ENCODE results near the gene DOCK4.

DNA sequence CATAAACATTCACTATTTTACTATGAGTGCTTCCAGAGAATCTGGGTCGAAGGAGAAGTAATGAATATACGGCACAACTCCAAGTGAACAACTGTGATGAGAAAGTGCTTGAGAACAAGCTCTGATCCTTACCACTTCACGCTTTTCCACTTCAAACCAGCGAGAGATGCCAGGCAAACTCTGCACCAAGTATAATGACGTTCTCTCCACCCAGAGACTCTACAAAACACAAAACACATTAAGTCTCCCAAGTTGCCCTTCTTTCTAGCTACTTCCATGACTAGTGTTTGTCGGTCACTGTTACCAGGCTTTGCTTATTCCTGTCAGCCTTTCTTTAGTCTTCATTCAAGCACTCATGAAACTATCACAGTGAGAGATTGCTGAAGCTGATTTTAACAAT, 450.8 kb downstream of the DOCK4 start:
- TF ChIP-seq, protein P1, sequence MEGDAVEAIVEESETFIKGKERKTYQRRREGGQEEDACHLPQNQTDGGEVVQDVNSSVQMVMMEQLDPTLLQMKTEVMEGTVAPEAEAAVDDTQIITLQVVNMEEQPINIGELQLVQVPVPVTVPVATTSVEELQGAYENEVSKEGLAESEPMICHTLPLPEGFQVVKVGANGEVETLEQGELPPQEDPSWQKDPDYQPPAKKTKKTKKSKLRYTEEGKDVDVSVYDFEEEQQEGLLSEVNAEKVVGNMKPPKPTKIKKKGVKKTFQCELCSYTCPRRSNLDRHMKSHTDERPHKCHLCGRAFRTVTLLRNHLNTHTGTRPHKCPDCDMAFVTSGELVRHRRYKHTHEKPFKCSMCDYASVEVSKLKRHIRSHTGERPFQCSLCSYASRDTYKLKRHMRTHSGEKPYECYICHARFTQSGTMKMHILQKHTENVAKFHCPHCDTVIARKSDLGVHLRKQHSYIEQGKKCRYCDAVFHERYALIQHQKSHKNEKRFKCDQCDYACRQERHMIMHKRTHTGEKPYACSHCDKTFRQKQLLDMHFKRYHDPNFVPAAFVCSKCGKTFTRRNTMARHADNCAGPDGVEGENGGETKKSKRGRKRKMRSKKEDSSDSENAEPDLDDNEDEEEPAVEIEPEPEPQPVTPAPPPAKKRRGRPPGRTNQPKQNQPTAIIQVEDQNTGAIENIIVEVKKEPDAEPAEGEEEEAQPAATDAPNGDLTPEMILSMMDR (IDR thresholded peaks at IDR 0.05), result no peak
- TF ChIP-seq POLR2A (IDR thresholded peaks at IDR 0.05), result no peak
